K562 (cell line): ENCODE data around the gene INPP4B. TPM values are rescaled to one million over a fixed set of nuclear protein-coding genes. Genes with fewer than 3 reads are reported as not detected.

Source experiments
- ATAC-seq: fragments of 200-7000 bp; cut with Tn5 transposase; 3 replicates; pipeline ENCODE4 v1.9.1; 2020; ENCODE audit warnings: moderate library complexity
- BruUV-seq: library from RNA; stranded (reverse); fragments of 400-500 nt; replicated peaks from 2 replicates; lab custom pipeline; 2021; lab: Mats Ljungman, UMichigan
- CTCF ChIA-PET: fragments of 300-600 bp; formaldehyde crosslinking; extraction: SDS; loops from one replicate; lab custom pipeline; 2021; ENCODE audit warnings: low intra/inter-chr PET ratio; lab: Yijun Ruan, JAX
- POLR2A ChIA-PET: fragments of 300-600, 350-650 bp; sonication (Branson Sonifier 250); formaldehyde crosslinking; extraction: SDS; loops from one replicate; lab custom pipeline; 2021; ENCODE audit warnings: antibody characterized with exemption, inconsistent platforms; lab: Yijun Ruan, JAX
- DNase-seq, 4 experiments: peaks; one replicate each; pipeline versions ENCODE4 v3.0.0 to v3.0.0-alpha.2; 2011 to 2018; ENCODE audit warnings: low spot score in 3 of 4, mixed read lengths in 3 of 4; ENCODE audit errors: extremely low read depth in 1 of 4
- FAIRE-seq: peaks from 2 replicates; lab custom pipeline; 2011; peaks lifted over from hg19 to GRCh38; lab: Jason Lieb, UNC
- H2AFZ ChIP-seq: 2 replicates; pipeline ENCODE4 v1.6.0; 2011; ENCODE audit warnings: low read depth, low read length, control low read depth, inconsistent platforms
- H3K27ac ChIP-seq: fragments of 200-600 bp; 3 replicates; pipeline ENCODE4 v1.8.0; 2011; ENCODE audit warnings: low read depth, mild to moderate bottlenecking, control low read depth, inconsistent platforms, low read length, moderate library complexity, mixed read lengths; ENCODE audit errors: extremely low read depth
- H3K27me3 ChIP-seq, 2 experiments: fragments of 300-600 bp in 1 of 2; 2 replicates in 1 of 2; 3 replicates in 1 of 2; pipeline versions ENCODE4 v1.6.0 to v1.8.0; 2011; ENCODE audit warnings: inconsistent platforms in 2 of 2, low read length in 2 of 2, mild to moderate bottlenecking in 1 of 2, mixed read lengths in 1 of 2, moderate library complexity in 1 of 2; ENCODE audit not compliant: control insufficient read depth in 2 of 2, insufficient read depth in 2 of 2
- H3K36me3 ChIP-seq: fragments of 300-600 bp; 3 replicates; pipeline ENCODE4 v1.8.0; 2011; ENCODE audit warnings: mild to moderate bottlenecking, low read length, inconsistent platforms; ENCODE audit not compliant: control insufficient read depth, insufficient read depth
- H3K4me1 ChIP-seq, 2 experiments: fragments of 200-600 bp in 1 of 2; replicated peaks in 1 of 2; 2 replicates in 1 of 2; 3 replicates in 1 of 2; pipeline versions ENCODE4 v1.5.1 to v1.8.0; 2011; ENCODE audit warnings: inconsistent platforms in 2 of 2, low read length in 2 of 2, mild to moderate bottlenecking in 1 of 2, mixed read lengths in 1 of 2, moderate library complexity in 1 of 2; ENCODE audit not compliant: control insufficient read depth in 2 of 2, insufficient read depth in 2 of 2
- H3K4me2 ChIP-seq: 2 replicates; pipeline ENCODE4 v1.6.1; 2011; ENCODE audit warnings: low read length, control low read depth, inconsistent platforms, mixed read lengths; ENCODE audit not compliant: insufficient read depth
- H3K4me3 ChIP-seq: fragments of 200-600 bp; sonication (generic), shearing (Covaris generic); 2 replicates; pipeline ENCODE4 v1.5.1; 2016; ENCODE audit warnings: control low read depth, inconsistent platforms
- H3K79me2 ChIP-seq: fragments of 200-600 bp; 3 replicates; pipeline ENCODE4 v1.8.0; 2011; ENCODE audit warnings: low read length, inconsistent platforms; ENCODE audit not compliant: control insufficient read depth, insufficient read depth
- H3K9ac ChIP-seq, 2 experiments: 2 replicates each; pipeline versions ENCODE4 v1.6.0 to v1.6.1; 2011; ENCODE audit warnings: low read depth in 2 of 2, low read length in 2 of 2, control low read depth in 1 of 2, inconsistent platforms in 1 of 2, mild to moderate bottlenecking in 1 of 2, mixed read lengths in 1 of 2; ENCODE audit not compliant: insufficient read depth in 1 of 2
- H3K9me1 ChIP-seq: one replicate; pipeline ENCODE4 v1.6.0; 2011; ENCODE audit warnings: inconsistent platforms, mild to moderate bottlenecking, low read length, moderate library complexity; ENCODE audit not compliant: control insufficient read depth, insufficient read depth
- H3K9me3 ChIP-seq: replicated peaks from 2 replicates; pipeline ENCODE4 v1.5.1; 2011; ENCODE audit warnings: low read depth, low read length, inconsistent platforms; ENCODE audit not compliant: control insufficient read depth, insufficient read depth
- H4K20me1 ChIP-seq: replicated peaks from 2 replicates; pipeline ENCODE4 v1.6.1; 2011; ENCODE audit warnings: low read length, inconsistent platforms, mixed read lengths; ENCODE audit not compliant: control insufficient read depth, insufficient read depth
- BMI1 ChIP-seq: fragments of 150-350 bp; IDR thresholded peaks from 2 replicates; pipeline ENCODE4 v1.6.1; 2014; ENCODE audit warnings: low read length
- CBX1 ChIP-seq: sonication (generic); IDR thresholded peaks from 2 replicates; pipeline ENCODE4 v1.6.1; 2016; ENCODE audit warnings: antibody characterized with exemption, low read depth, mild to moderate bottlenecking
- CTBP1 ChIP-seq: fragments of 450-650 bp; IDR thresholded peaks from 2 replicates; pipeline ENCODE4 v1.6.1; 2016; ENCODE audit warnings: borderline replicate concordance
- FOXA1 ChIP-seq: fragments of 450-650 bp; IDR thresholded peaks from 2 replicates; pipeline ENCODE4 v1.6.1; 2016; ENCODE audit warnings: mild to moderate bottlenecking, borderline replicate concordance
- IRF9 ChIP-seq: fragments of 450-650 bp; IDR thresholded peaks from 2 replicates; pipeline ENCODE4 v1.6.1; 2016; ENCODE audit warnings: missing biosample characterization, missing genetic modification characterization
- KLF10 ChIP-seq: fragments of 250-450 bp; sonication (Bioruptor Pico); IDR thresholded peaks from 2 replicates; pipeline ENCODE4 v1.6.1; 2021; ENCODE audit warnings: matching md5 sums
- LCOR ChIP-seq: sonication (generic); formaldehyde crosslinking; IDR thresholded peaks from 2 replicates; pipeline ENCODE4 v1.8.0; 2022; ENCODE audit warnings: mild to moderate bottlenecking, missing genetic modification reagents
- NR4A1 ChIP-seq, 2 experiments: fragments of 250-450 bp in 1 of 2; fragments of 450-650 bp in 1 of 2; sonication (Bioruptor Pico) in 1 of 2; IDR thresholded peaks; 2 replicates each; pipeline versions ENCODE4 v1.4.0 to v1.6.1; 2016 to 2020; ENCODE audit warnings: mild to moderate bottlenecking in 2 of 2, missing compliant biosample characterization in 1 of 2, missing genetic modification characterization in 1 of 2, moderate library complexity in 1 of 2
- PPARD ChIP-seq: fragments of 250-450 bp; sonication (Bioruptor Pico); IDR thresholded peaks from 2 replicates; pipeline ENCODE4 v1.8.0; 2022; ENCODE audit warnings: inconsistent platforms, mild to moderate bottlenecking, moderate library complexity
- PRPF4 ChIP-seq: fragments of 200-400 bp; formaldehyde crosslinking; IDR thresholded peaks from one replicate; pipeline ENCODE4 v1.6.1; 2017; ENCODE audit warnings: low read length, low read depth, mild to moderate bottlenecking; ENCODE audit not compliant: insufficient read depth, poor library complexity, severe bottlenecking
- RFX5 ChIP-seq: IDR thresholded peaks from 2 replicates; pipeline ENCODE4 v1.6.1; 2011; ENCODE audit warnings: low read depth, mild to moderate bottlenecking, improper control_type of control experiment, low read length
- RFX7 ChIP-seq: fragments of 250-450 bp; sonication (Bioruptor Pico); IDR thresholded peaks from 2 replicates; pipeline ENCODE4 v1.5.1; 2021; ENCODE audit warnings: mild to moderate bottlenecking
- ZMIZ1 ChIP-seq, 2 experiments: fragments of 150-350 bp in 1 of 2; IDR thresholded peaks; 2 replicates each; pipeline ENCODE4 v1.6.1; 2012 to 2016; ENCODE audit warnings: low read depth in 2 of 2, low read length in 2 of 2, mild to moderate bottlenecking in 1 of 2, moderate library complexity in 1 of 2
- ZNF12 ChIP-seq: sonication (generic); formaldehyde crosslinking; IDR thresholded peaks from 2 replicates; pipeline ENCODE4 v1.4.0; 2020; ENCODE audit warnings: mild to moderate bottlenecking, missing genetic modification reagents
- ZNF124 ChIP-seq: sonication (generic); formaldehyde crosslinking; IDR thresholded peaks from 2 replicates; pipeline ENCODE4 v1.8.1; 2022; ENCODE audit warnings: missing genetic modification reagents
- ZNF3 ChIP-seq: fragments of 250-450 bp; sonication (Bioruptor Pico); IDR thresholded peaks from 2 replicates; pipeline ENCODE4 v1.5.0; 2021; ENCODE audit warnings: mild to moderate bottlenecking, moderate library complexity
- ZNF639 ChIP-seq, 2 experiments: fragments of 200-800 bp in 1 of 2; sonication (Bioruptor generic) in 1 of 2; sonication (generic) in 1 of 2; formaldehyde crosslinking in 1 of 2; IDR thresholded peaks in 1 of 2; conservative IDR thresholded peaks in 1 of 2; 2 replicates each; pipeline versions ENCODE4 v1.5.0 to v1.6.1; 2016 to 2020; ENCODE audit warnings: missing compliant biosample characterization in 1 of 2, missing genetic modification characterization in 1 of 2, missing genetic modification reagents in 1 of 2
- ZZZ3 ChIP-seq: fragments of 450-650 bp; IDR thresholded peaks from 2 replicates; pipeline ENCODE4 v1.6.1; 2016; ENCODE audit warnings: antibody characterized with exemption, mild to moderate bottlenecking, moderate library complexity
- WGBS: fragments of 100-300 bp; shearing (Covaris generic); methylation state at CpG from one replicate; pipeline ENCODE4 v1.1.6; 2016; ENCODE audit warnings: low coverage, mixed read lengths; ENCODE audit not compliant: insufficient coverage; ENCODE audit errors: missing lambda C conversion rate; 5-methylcytosine and 5-hydroxymethylcytosine counted together
- in situ Hi-C: fragments of 300-500 bp; cut with MboI; formaldehyde crosslinking; loops from 4 replicates; pipeline ENCODE4 v1.15.0; 2018; ENCODE audit warnings: inconsistent platforms, mixed read lengths
- intact Hi-C: fragments of 100-400 bp; cut with micrococcal nuclease; formaldehyde crosslinking; loops from 2 replicates; pipeline ENCODE4 v1.14.2; 2022
- polyA plus RNA-seq, 8 experiments: library from polyadenylated mRNA; depleted of rRNA in 4 of 8; stranded (reverse) in 5 of 8; unstranded in 3 of 8; fragments of >200 nt; fragmentation: Nextera tagmentation in 2 of 8; fragmentation: Illumina TruSeq in 1 of 8; extraction: Ambion mirVana in 2 of 8; extraction: Trizol in 1 of 8; gene quantifications; 2 replicates each; pipeline versions ENCODE4 v1.2.1 to v1.2.3, GENCODE V29; 2011 to 2014; ENCODE audit warnings: inconsistent platforms in 1 of 8, missing spikeins in 1 of 8
- total RNA-seq, 7 experiments: library from RNA; depleted of rRNA in 6 of 7; stranded (reverse); fragments of >200 nt in 6 of 7; fragmentation: Illumina TruSeq in 2 of 7; extraction: Trizol in 2 of 7; gene quantifications; 2 replicates each; pipeline versions ENCODE4 v1.2.1 to v1.2.3, GENCODE V29; 2011 to 2021; ENCODE audit warnings: low replicate concordance in 1 of 7

The INPP4B gene
- total and polyA plus RNA-seq, 9 of the 15 experiments (the other 6 are each of a cell fraction or from before 2014, with no cell fraction given) = 0.04 to 0.11 TPM; not detected in 7

GRCh38 chr4:142801966-142802365, 44.1 kb downstream of the INPP4B start (continued):
- no peak for TF ChIP-seq PPARD (CRISPR knock-in tag)
- no peak for TF ChIP-seq ZNF12 (CRISPR knock-in tag)
- TF ChIP-seq PRPF4 = no peak
- TF ChIP-seq LCOR (CRISPR knock-in tag) = no peak
- TF ChIP-seq CTBP1 = no peak
- no peak for TF ChIP-seq ZNF3 (CRISPR knock-in tag)
- no peak for TF ChIP-seq IRF9 (tag)
- TF ChIP-seq NR4A1 (CRISPR knock-in tag; IDR thresholded peaks at IDR 0.05) = no peak
- TF ChIP-seq NR4A1 (tag; IDR thresholded peaks at IDR 0.05) = no peak
- no peak for TF ChIP-seq ZNF639 (CRISPR knock-in tag; conservative IDR thresholded peaks at IDR 0.05 in 1 of 2, IDR thresholded peaks at IDR 0.05 in 1 of 2)

GRCh38 chr4:142781114-142781513, 65.0 kb downstream of the INPP4B start:
- CTCF ChIA-PET = no interaction called here
- TF ChIP-seq FOXA1 (no peak), ZNF124 (CRISPR knock-in tag) (no peak), RFX5 (no peak), ZZZ3 (no peak), CBX1 (no peak), ZMIZ1 (IDR thresholded peaks at IDR 0.05; ENCODE audit: low read depth in 2 of 2, low read length in 2 of 2) (no peak), RFX7 (CRISPR knock-in tag) (no peak), BMI1 (no peak), KLF10 (no peak)

More at GRCh38 chr4:142781114-142781513, 65.0 kb downstream of the INPP4B start:
- no peak overlapping the region for H3K4me2 ChIP-seq
- intact Hi-C loops = no loop called here
- FAIRE-seq (no peak), ATAC-seq (no peak), DNase-seq (no peak)
- in situ Hi-C loops = no loop called here
- H3K4me3 ChIP-seq = no peak overlapping the region
- POLR2A ChIA-PET = no interaction called here
- no TSS peak for BruUV-seq
- WGBS = 0% methylated on average over 1 of the region's 1 CpG
- no peak overlapping the region for H3K27ac ChIP-seq
- H4K20me1 ChIP-seq = no peaks in the 10 kb centered on the region
- H2AFZ ChIP-seq = no peak overlapping the region
- H3K9me3 ChIP-seq = no peaks in the 10 kb centered on the region; the same call in 1 of the 2 replicates
- H3K27me3 ChIP-seq = no peaks in the 10 kb centered on the region
- H3K9me1 ChIP-seq = no peaks in the 10 kb centered on the region
- no peaks in the 10 kb centered on the region for H3K4me1 ChIP-seq
- no peaks in the 10 kb centered on the region for H3K36me3 ChIP-seq
- no peak overlapping the region for H3K9ac ChIP-seq
- H3K79me2 ChIP-seq = no peaks in the 10 kb centered on the region
